ENCODE results near the gene ASIC4.

DNA sequence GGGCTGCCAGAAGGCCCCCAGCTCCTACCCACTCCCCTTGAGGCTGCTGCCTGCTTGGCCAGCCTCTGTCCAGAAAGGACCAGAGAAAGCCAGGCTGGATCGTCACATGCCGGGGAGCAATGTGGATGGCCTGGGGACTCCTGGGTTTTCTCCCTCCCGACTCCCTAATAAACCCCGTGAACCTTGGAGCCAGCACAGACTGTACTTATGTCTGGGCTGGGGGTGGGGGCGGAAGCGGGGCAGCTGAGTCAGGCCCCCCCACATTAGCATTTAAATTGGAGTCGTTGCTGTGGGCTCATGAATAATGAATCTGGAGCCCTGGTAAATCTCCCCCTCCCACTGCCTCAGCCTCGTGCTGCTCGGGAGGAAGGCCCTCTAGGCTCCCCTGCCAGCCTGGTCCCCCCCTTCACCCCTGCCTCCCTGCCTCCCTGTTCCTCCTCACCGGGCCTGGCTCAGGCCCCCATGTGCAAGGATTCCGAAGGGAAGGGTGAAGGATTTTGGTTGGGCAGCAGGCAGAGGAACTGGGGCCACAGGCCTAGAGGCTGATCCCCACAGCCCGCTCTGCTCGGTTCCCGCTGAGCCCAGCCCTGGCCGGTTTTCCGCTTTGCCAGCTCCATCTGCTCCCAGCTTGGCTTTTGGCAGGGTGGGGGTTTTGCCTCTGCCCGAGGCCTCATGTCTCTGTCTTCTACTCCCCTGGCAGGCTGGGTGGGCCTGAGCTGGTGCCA is 7.3 kb upstream of the ASIC4 start:
- TF ChIP-seq, protein P1, sequence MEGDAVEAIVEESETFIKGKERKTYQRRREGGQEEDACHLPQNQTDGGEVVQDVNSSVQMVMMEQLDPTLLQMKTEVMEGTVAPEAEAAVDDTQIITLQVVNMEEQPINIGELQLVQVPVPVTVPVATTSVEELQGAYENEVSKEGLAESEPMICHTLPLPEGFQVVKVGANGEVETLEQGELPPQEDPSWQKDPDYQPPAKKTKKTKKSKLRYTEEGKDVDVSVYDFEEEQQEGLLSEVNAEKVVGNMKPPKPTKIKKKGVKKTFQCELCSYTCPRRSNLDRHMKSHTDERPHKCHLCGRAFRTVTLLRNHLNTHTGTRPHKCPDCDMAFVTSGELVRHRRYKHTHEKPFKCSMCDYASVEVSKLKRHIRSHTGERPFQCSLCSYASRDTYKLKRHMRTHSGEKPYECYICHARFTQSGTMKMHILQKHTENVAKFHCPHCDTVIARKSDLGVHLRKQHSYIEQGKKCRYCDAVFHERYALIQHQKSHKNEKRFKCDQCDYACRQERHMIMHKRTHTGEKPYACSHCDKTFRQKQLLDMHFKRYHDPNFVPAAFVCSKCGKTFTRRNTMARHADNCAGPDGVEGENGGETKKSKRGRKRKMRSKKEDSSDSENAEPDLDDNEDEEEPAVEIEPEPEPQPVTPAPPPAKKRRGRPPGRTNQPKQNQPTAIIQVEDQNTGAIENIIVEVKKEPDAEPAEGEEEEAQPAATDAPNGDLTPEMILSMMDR (IDR thresholded peaks at IDR 0.05; ENCODE audit: low read depth, low read length, poor library complexity, severe bottlenecking), result no peak
- no peak for TF ChIP-seq EZH2phosphoT487 (IDR thresholded peaks at IDR 0.05; ENCODE audit: borderline replicate concordance, low read length)

All from DOHH2 (cell line).